Central memory CD4-positive, alpha-beta T cell (primary cell): ENCODE results near the gene LINGO1.

Experiments
- DNase-seq: peaks from one replicate; pipeline ENCODE4 v3.0.0; 2022

LINGO1 gene

GRCh38 chr15:77654975-77655374 is 22.3 kb upstream of the LINGO1 start:
- DNase-seq = no peak

- DNase-seq = no peak
These were observed 21.2 kb upstream of the LINGO1 start for GRCh38 chr15:77653832-77654480.

- no peak for DNase-seq
These were observed 17.6 kb upstream of the LINGO1 start for GRCh38 chr15:77650265-77650664.

- no peak for DNase-seq
These were observed 16.9 kb upstream of the LINGO1 start for GRCh38 chr15:77649610-77650009.

- DNase-seq = no peak
These were observed 16.3 kb upstream of the LINGO1 start for GRCh38 chr15:77649017-77649416.

GRCh38 chr15:77647961-77648360 is 15.2 kb upstream of the LINGO1 start:
- DNase-seq = no peak

- no peak for DNase-seq
These were observed 13.5 kb upstream of the LINGO1 start for GRCh38 chr15:77646104-77646694.

GRCh38 chr15:77645602-77646001 is 12.9 kb upstream of the LINGO1 start:
- no peak for DNase-seq

- DNase-seq = no peak
These were observed 12.0 kb upstream of the LINGO1 start for GRCh38 chr15:77644543-77645247.

- no peak for DNase-seq
These were observed 11.1 kb upstream of the LINGO1 start for GRCh38 chr15:77643764-77644163.

- DNase-seq = no peak
These were observed 10.2 kb upstream of the LINGO1 start for GRCh38 chr15:77642793-77643430.

GRCh38 chr15:77641999-77642398 is 9.3 kb upstream of the LINGO1 start:
- DNase-seq = no peak

GRCh38 chr15:77640615-77641014 is 7.9 kb upstream of the LINGO1 start:
- DNase-seq = no peak

- DNase-seq = no peak
These were observed 6.7 kb upstream of the LINGO1 start for GRCh38 chr15:77639431-77639830.

- DNase-seq = no peak
These were observed 5.4 kb upstream of the LINGO1 start for GRCh38 chr15:77637851-77638692.

GRCh38 chr15:77636209-77636608 is 3.5 kb upstream of the LINGO1 start:
- DNase-seq = no peak

GRCh38 chr15:77634266-77634962 is 1.7 kb upstream of the LINGO1 start:
- DNase-seq = no peak

- DNase-seq = no peak
These were observed 1.2 kb upstream of the LINGO1 start for GRCh38 chr15:77633913-77634265.

- DNase-seq = no peak
These were observed 611 bp upstream of the LINGO1 start for GRCh38 chr15:77633134-77633912.

- no peak for DNase-seq
These were observed 773 bp downstream of the LINGO1 start for GRCh38 chr15:77631745-77632533.
